ENCODE results near the gene THAP8.
"Not testable (repeated sequence)": the region's sequence is repeated elsewhere in the genome, so short reads cannot be mapped to it uniquely, and the experiment has no call there.

The THAP8 gene

DNA sequence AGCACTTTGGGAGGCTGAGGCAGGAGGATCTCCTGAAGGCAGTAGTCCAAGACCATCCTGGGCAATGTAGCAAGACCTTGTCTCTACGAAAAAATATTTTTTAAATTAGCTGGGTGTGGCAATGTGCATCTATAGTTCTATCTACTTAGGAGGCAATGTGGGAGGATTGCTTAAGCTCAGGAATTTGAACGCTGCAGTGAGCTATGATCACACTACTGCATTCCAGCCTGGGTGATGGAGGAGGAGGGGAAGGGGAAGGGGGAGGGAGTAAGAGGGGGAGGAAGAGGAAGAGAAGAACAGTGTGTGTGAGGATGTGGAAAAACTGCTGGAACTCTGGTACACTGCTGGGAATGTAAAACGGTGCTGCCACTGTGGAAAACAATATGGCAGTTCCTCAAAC, 12.3 kb downstream of the THAP8 start:
- Histone ChIP-seq H3K79me2 (ENCODE audit: insufficient read depth, low read length) (peaks cover 9% of the 10 kb centered on the region; the same call in 1 of the 2 replicates), H3K27ac (ENCODE audit: low read length) (no peak overlapping the region), H3K27me3 (ENCODE audit: insufficient read depth, low read length, poor library complexity) (no peaks in the 10 kb centered on the region), H3K36me3 (ENCODE audit: insufficient read depth, low read length) (peaks cover 27% of the 10 kb centered on the region), H3K4me3 (ENCODE audit: low read depth in 1 of 2, low read length in 2 of 2) (no peak overlapping the region), H3K4me2 (ENCODE audit: insufficient read depth, low read length) (no peak overlapping the region), H3K9ac (ENCODE audit: low read depth, low read length) (no peak overlapping the region), H3K9me3 (ENCODE audit: insufficient read depth, low read length, severe bottlenecking) (no peaks in the 10 kb centered on the region), H3K4me1 (ENCODE audit: insufficient read depth, low read length) (no peaks in the 10 kb centered on the region), H2AFZ (ENCODE audit: low read depth, low read length) (no peak overlapping the region), H4K20me1 (ENCODE audit: insufficient read depth, low read length) (no peaks in the 10 kb centered on the region)
- no peak for DNase-seq
- ATAC-seq (ENCODE audit: insufficient read depth, low read depth): no peak
- TF ChIP-seq EZH2 (IDR thresholded peaks at IDR 0.05; ENCODE audit: borderline replicate concordance, low read depth, low read length, severe bottlenecking): no peak
- TF ChIP-seq, protein P1, sequence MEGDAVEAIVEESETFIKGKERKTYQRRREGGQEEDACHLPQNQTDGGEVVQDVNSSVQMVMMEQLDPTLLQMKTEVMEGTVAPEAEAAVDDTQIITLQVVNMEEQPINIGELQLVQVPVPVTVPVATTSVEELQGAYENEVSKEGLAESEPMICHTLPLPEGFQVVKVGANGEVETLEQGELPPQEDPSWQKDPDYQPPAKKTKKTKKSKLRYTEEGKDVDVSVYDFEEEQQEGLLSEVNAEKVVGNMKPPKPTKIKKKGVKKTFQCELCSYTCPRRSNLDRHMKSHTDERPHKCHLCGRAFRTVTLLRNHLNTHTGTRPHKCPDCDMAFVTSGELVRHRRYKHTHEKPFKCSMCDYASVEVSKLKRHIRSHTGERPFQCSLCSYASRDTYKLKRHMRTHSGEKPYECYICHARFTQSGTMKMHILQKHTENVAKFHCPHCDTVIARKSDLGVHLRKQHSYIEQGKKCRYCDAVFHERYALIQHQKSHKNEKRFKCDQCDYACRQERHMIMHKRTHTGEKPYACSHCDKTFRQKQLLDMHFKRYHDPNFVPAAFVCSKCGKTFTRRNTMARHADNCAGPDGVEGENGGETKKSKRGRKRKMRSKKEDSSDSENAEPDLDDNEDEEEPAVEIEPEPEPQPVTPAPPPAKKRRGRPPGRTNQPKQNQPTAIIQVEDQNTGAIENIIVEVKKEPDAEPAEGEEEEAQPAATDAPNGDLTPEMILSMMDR (IDR thresholded peaks at IDR 0.05; ENCODE audit: borderline replicate concordance, extremely low read depth, low read length, poor library complexity, severe bottlenecking): no peak

DNA sequence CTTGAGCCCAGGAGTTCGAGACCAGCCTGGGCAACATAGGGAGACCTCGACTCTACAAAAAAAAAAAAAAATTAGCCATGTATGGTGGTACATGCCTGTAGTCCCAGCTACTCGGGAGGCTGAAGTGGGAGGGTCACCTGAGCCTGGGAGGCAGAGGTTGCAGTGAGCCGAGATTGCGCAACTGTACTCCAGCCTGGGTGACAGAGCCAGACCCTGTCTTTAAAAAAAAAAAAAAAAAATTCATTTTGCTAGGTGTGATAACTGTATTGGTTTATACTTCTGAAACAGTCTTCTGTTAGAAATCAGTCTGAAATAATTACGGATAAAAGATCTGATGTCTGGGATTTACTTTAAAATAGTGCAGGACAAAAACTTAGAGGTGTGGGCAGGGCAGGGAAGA, 13.0 kb downstream of the THAP8 start:
- H2AFZ ChIP-seq (ENCODE audit: low read depth, low read length); H3K27ac ChIP-seq (ENCODE audit: low read length); ATAC-seq (ENCODE audit: insufficient read depth, low read depth): not testable (repeated sequence)

DNA sequence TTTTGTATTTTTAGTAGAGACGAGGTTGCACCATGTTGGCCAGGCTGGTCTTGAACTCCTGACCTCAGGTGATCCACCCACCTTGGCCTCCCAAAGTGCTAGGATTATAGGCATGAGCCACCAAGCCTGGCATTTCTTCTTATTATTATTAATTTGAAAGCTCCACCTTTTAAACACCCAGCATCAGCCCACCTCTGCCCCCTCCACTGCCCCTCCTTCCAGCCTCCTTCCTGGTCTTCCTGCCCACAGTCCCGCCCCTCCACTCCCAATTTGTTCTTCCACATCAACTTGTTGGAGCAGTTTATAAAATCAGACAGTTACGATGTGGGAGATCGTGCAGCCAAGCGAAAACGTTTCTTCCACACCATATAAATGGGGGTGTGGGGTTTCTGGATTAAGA, 13.6 kb downstream of the THAP8 start:
- peaks cover 8% of the 10 kb centered on the region; the same call in 1 of the 2 replicates for H3K79me2 ChIP-seq (ENCODE audit: insufficient read depth, low read length)
- no peak overlapping the region for H3K27ac ChIP-seq (ENCODE audit: low read length)
- no peak overlapping the region for H3K4me3 ChIP-seq (ENCODE audit: low read depth in 1 of 2, low read length in 2 of 2)
- H3K4me2 ChIP-seq (ENCODE audit: insufficient read depth, low read length): no peak overlapping the region
- no peak for DNase-seq
- H4K20me1 ChIP-seq (ENCODE audit: insufficient read depth, low read length): no peaks in the 10 kb centered on the region
- ATAC-seq (ENCODE audit: insufficient read depth, low read depth): no peak
- peaks cover 22% of the 10 kb centered on the region for H3K36me3 ChIP-seq (ENCODE audit: insufficient read depth, low read length)
- H3K27me3 ChIP-seq (ENCODE audit: insufficient read depth, low read length, poor library complexity): no peaks in the 10 kb centered on the region
- no peaks in the 10 kb centered on the region for H3K9me3 ChIP-seq (ENCODE audit: insufficient read depth, low read length, severe bottlenecking)
- no peak for TF ChIP-seq EZH2 (IDR thresholded peaks at IDR 0.05; ENCODE audit: borderline replicate concordance, low read depth, low read length, severe bottlenecking)
- TF ChIP-seq, protein P1 (IDR thresholded peaks at IDR 0.05; ENCODE audit: borderline replicate concordance, extremely low read depth, low read length, poor library complexity, severe bottlenecking): no peak
- no peak overlapping the region for H3K9ac ChIP-seq (ENCODE audit: low read depth, low read length)
- H2AFZ ChIP-seq (ENCODE audit: low read depth, low read length): no peak overlapping the region
- no peaks in the 10 kb centered on the region for H3K4me1 ChIP-seq (ENCODE audit: insufficient read depth, low read length)

More for the DNA sequence above, 13.0 kb downstream of the THAP8 start:
- DNase-seq; H4K20me1 ChIP-seq (ENCODE audit: insufficient read depth, low read length); H3K79me2 ChIP-seq (ENCODE audit: insufficient read depth, low read length); H3K4me1 ChIP-seq (ENCODE audit: insufficient read depth, low read length); H3K4me2 ChIP-seq (ENCODE audit: insufficient read depth, low read length); H3K9ac ChIP-seq (ENCODE audit: low read depth, low read length); H3K9me3 ChIP-seq (ENCODE audit: insufficient read depth, low read length, severe bottlenecking); H3K27me3 ChIP-seq (ENCODE audit: insufficient read depth, low read length, poor library complexity); H3K4me3 ChIP-seq (ENCODE audit: low read depth in 1 of 2, low read length in 2 of 2): not testable (repeated sequence)
- H3K36me3 ChIP-seq (ENCODE audit: insufficient read depth, low read length): peaks cover 22% of the 10 kb centered on the region

DNA sequence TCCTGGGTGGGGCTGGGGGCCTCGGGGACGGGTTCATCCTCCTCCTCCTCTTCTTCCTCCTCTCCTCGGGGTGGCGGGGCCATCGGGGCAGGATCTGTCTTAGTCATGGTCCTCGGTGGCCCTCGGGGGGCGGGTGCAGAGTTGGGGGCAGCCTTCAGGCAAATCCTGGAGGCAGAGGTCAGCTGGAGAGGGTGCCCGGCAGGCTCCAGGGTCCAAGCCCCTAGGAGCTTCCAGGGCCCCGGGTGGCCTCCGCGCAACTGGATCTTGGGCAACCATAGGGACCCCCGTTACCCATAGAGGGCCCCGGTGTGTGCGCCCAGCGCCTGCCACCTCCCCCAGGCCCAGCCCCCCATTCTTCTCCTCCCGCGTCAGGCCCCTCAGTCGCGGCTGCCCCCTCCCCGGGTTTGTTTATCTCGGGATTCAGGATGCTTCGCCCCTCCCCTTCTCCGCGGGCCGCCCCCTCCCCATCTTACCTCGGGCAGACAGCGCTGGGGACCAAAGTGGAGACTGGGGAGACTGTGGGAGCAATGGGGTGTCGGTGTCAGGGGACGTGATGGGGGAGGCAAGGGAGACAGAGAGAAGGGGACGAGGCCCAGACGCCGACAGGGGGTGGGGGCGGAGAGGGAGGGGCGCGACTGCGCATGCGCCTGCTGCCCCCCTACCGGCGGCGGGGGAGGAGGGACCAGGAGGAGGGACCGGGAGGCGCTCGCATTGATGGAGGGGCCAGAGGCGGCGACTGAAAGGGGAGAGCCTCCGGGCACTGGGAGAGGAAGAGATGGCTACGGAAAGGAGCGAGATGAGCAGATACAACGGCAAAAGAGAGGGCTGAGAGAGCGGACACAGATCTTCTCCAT, 21.6 kb downstream of the THAP8 start, which contains the start of gene CLIP3:
Gene CLIP3, minus strand, starts transcription at position 623 of the 854 bp plus-strand sequence. Its CDS starts 516 bp downstream, at position 107.
- Histone ChIP-seq H3K4me1 (ENCODE audit: insufficient read depth, low read length) (no peaks in the 10 kb centered on the region), H3K79me2 (ENCODE audit: insufficient read depth, low read length) (no peaks in the 10 kb centered on the region), H3K4me2 (ENCODE audit: insufficient read depth, low read length) (no peak within 1 kb of the TSS), H3K27me3 (ENCODE audit: insufficient read depth, low read length, poor library complexity) (no peaks in the 10 kb centered on the region), H3K9me3 (ENCODE audit: insufficient read depth, low read length, severe bottlenecking) (no peaks in the 10 kb centered on the region), H2AFZ (ENCODE audit: low read depth, low read length) (no peak within 1 kb of the TSS), H3K9ac (ENCODE audit: low read depth, low read length) (no peak within 1 kb of the TSS), H3K4me3 (ENCODE audit: low read depth in 1 of 2, low read length in 2 of 2) (no peak within 1 kb of the TSS), H3K36me3 (ENCODE audit: insufficient read depth, low read length) (peaks cover 30% of the 10 kb centered on the region), H4K20me1 (ENCODE audit: insufficient read depth, low read length) (no peaks in the 10 kb centered on the region), H3K27ac (ENCODE audit: low read length) (no peak within 1 kb of the TSS)
- ATAC-seq (ENCODE audit: insufficient read depth, low read depth) (no peak), DNase-seq (no peak)
- TF ChIP-seq EZH2 (IDR thresholded peaks at IDR 0.05; ENCODE audit: borderline replicate concordance, low read depth, low read length, severe bottlenecking): no peak
- TF ChIP-seq, protein P1 (IDR thresholded peaks at IDR 0.05; ENCODE audit: borderline replicate concordance, extremely low read depth, low read length, poor library complexity, severe bottlenecking): no peak

Measured in DND-41 (cell line).